Measurements from ENCODE around the gene MRPS27.
A peak's percentile ranks its signal among the peaks of the same experiment; 100 is the strongest.

Gene MRPS27

GRCh38 chr5:72232838-72233237, 87.2 kb downstream of the MRPS27 start:
- DNase-seq (ENCODE audit: low read depth in 2 of 2) = no peak

GRCh38 chr5:72231991-72232703, 87.9 kb downstream of the MRPS27 start:
- no peak for DNase-seq (ENCODE audit: low read depth in 2 of 2)

GRCh38 chr5:72228960-72229359, 91.1 kb downstream of the MRPS27 start:
- DNase-seq (ENCODE audit: low read depth in 2 of 2) = no peak

- DNase-seq (ENCODE audit: low read depth in 2 of 2) = no peak
Measured at GRCh38 chr5:72226950-72227349, 93.1 kb downstream of the MRPS27 start.

- no peak for DNase-seq (ENCODE audit: low read depth in 2 of 2)
Measured at GRCh38 chr5:72225741-72226140, 94.3 kb downstream of the MRPS27 start.

- DNase-seq (ENCODE audit: low read depth in 2 of 2) = peak; percentile 75 to 81
Measured at GRCh38 chr5:72224946-72225463, 95.0 kb downstream of the MRPS27 start.

- DNase-seq (ENCODE audit: low read depth in 2 of 2) = no peak
Measured at GRCh38 chr5:72223371-72223770, 96.7 kb downstream of the MRPS27 start.

- DNase-seq (ENCODE audit: low read depth in 2 of 2) = no peak
Measured at GRCh38 chr5:72222521-72222920, 97.5 kb downstream of the MRPS27 start.

GRCh38 chr5:72221541-72221940, 98.5 kb downstream of the MRPS27 start:
- no peak for DNase-seq (ENCODE audit: low read depth in 2 of 2)

- DNase-seq (ENCODE audit: low read depth in 2 of 2) = no peak
Measured at GRCh38 chr5:72221099-72221498, 98.9 kb downstream of the MRPS27 start.

- no peak for DNase-seq (ENCODE audit: low read depth in 2 of 2)
Measured at GRCh38 chr5:72216756-72217155, 103.3 kb downstream of the MRPS27 start.

GRCh38 chr5:72214168-72214567, 105.9 kb downstream of the MRPS27 start:
- DNase-seq (ENCODE audit: low read depth in 2 of 2) = no peak

- DNase-seq (ENCODE audit: low read depth in 2 of 2) = no peak
Measured at GRCh38 chr5:72213482-72213881, 106.6 kb downstream of the MRPS27 start.

GRCh38 chr5:72212171-72212570, 107.9 kb downstream of the MRPS27 start:
- no peak for DNase-seq (ENCODE audit: low read depth in 2 of 2)

GRCh38 chr5:72210888-72211678, 109.0 kb downstream of the MRPS27 start:
- DNase-seq (ENCODE audit: low read depth in 2 of 2) = peak; percentile 69 to 78

- DNase-seq (ENCODE audit: low read depth in 2 of 2) = no peak
Measured at GRCh38 chr5:72209147-72210115, 110.6 kb downstream of the MRPS27 start.

- no peak for DNase-seq (ENCODE audit: low read depth in 2 of 2)
Measured at GRCh38 chr5:72208324-72208926, 111.6 kb downstream of the MRPS27 start.

- no peak for DNase-seq (ENCODE audit: low read depth in 2 of 2)
Measured at GRCh38 chr5:72206994-72207393, 113.0 kb downstream of the MRPS27 start.

GRCh38 chr5:72206160-72206559, 113.9 kb downstream of the MRPS27 start:
- DNase-seq (ENCODE audit: low read depth in 2 of 2) = no peak

GRCh38 chr5:72205431-72206009, 114.5 kb downstream of the MRPS27 start:
- DNase-seq (ENCODE audit: low read depth in 2 of 2) = no peak

- no peak for DNase-seq (ENCODE audit: low read depth in 2 of 2)
Measured at GRCh38 chr5:72204946-72205345, 115.1 kb downstream of the MRPS27 start.
